Fibroblast of villous mesenchyme (primary cell): ENCODE results near the gene PRKCH. TPM values are rescaled to one million over a fixed set of nuclear protein-coding genes. Genes with fewer than 3 reads are reported as not detected.

ENCODE experiments used
- DNase-seq: peaks from one replicate; pipeline ENCODE4 v3.0.0-alpha.2; 2010; ENCODE audit warnings: low read depth
- H3K4me3 ChIP-seq: 2 replicates; pipeline ENCODE4 v1.5.1; 2011; ENCODE audit warnings: low read depth, mild to moderate bottlenecking, low read length
- total RNA-seq: library from RNA; depleted of rRNA; stranded (reverse); fragments of >200 nt; gene quantifications from 2 replicates; pipeline ENCODE4 v1.2.3, GENCODE V29; 2012
- TF ChIP-seq, protein P1 (sequence below): IDR thresholded peaks from 2 replicates; pipeline ENCODE4 v1.5.1; 2012; ENCODE audit warnings: low read depth, mild to moderate bottlenecking, low read length; ENCODE audit not compliant: insufficient read depth

PRKCH gene
- total RNA-seq, 1 donor: 2.6 TPM

DNA sequence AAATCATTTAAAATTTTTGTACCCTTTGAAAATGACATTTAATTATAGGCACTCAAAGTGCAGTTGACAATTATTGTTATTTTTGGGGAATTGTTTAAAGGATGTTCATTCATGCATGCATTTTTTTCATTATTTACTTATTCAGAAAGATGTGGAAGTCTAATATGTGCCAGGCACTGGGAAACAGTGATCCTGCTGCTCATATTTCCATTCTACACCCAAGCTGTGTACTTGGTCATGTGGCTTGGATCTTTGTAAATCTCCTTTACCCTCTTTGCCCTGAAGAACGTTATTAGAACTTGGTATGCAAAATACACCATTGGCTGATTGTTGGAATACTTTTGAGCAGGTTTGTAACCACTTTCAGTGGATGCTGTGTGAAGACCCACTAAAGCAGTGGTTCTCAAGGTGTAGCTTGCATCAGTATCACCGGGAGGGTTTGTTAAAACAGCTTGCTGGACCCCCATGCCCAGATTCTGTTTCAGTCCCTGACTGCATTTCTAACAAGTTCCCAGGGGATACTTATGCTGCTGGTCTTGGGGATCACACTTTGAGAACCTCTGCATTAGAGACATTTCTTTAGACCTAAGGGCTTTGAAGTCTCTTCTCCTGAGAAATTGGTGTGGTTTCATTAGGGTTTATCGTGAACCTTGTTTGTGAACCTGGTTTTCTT is 47.5 kb downstream of the PRKCH start:
- TF ChIP-seq, protein P1, sequence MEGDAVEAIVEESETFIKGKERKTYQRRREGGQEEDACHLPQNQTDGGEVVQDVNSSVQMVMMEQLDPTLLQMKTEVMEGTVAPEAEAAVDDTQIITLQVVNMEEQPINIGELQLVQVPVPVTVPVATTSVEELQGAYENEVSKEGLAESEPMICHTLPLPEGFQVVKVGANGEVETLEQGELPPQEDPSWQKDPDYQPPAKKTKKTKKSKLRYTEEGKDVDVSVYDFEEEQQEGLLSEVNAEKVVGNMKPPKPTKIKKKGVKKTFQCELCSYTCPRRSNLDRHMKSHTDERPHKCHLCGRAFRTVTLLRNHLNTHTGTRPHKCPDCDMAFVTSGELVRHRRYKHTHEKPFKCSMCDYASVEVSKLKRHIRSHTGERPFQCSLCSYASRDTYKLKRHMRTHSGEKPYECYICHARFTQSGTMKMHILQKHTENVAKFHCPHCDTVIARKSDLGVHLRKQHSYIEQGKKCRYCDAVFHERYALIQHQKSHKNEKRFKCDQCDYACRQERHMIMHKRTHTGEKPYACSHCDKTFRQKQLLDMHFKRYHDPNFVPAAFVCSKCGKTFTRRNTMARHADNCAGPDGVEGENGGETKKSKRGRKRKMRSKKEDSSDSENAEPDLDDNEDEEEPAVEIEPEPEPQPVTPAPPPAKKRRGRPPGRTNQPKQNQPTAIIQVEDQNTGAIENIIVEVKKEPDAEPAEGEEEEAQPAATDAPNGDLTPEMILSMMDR: no peak
- H3K4me3 ChIP-seq: no peak overlapping the region
- no peak for DNase-seq

DNA sequence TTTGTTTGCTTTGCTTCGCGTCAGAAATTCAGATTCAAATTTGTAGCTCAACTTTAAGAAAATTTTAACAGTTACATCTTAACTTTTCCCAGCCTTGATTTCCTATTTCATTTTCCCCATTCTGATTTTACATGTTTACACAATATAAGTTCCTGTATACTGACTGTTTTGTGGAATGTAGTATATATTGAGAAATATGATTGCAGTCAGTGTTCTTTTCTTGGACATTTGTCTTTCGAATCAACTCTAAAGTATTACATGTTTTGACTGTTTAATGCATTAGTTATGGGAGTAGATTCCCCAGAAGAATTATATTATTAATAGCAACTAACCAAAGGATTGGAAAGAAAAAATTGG is 48.1 kb downstream of the PRKCH start:
- no peak overlapping the region for H3K4me3 ChIP-seq
- DNase-seq: no peak
- TF ChIP-seq, protein P1: no peak

DNA sequence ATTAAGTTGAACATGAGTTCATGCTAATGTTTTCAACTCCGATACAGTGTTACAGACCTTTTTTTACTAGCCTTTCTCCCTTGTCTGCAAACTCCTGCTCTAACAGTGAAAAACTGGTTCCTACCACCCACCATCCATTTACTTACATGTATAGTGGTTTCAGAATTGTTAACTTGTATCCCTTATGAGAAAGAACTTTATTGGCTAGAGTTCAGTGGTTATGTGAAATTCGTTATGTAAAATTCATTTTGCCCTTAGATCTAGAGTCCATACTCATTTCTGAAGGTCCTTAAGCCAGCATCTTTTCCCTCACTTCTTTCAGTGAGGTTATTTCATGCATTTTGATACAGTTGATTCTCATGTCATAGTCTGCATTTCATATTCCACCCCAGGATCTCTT is 51.0 kb downstream of the PRKCH start:
- no peak for DNase-seq
- TF ChIP-seq, protein P1: no peak

DNA sequence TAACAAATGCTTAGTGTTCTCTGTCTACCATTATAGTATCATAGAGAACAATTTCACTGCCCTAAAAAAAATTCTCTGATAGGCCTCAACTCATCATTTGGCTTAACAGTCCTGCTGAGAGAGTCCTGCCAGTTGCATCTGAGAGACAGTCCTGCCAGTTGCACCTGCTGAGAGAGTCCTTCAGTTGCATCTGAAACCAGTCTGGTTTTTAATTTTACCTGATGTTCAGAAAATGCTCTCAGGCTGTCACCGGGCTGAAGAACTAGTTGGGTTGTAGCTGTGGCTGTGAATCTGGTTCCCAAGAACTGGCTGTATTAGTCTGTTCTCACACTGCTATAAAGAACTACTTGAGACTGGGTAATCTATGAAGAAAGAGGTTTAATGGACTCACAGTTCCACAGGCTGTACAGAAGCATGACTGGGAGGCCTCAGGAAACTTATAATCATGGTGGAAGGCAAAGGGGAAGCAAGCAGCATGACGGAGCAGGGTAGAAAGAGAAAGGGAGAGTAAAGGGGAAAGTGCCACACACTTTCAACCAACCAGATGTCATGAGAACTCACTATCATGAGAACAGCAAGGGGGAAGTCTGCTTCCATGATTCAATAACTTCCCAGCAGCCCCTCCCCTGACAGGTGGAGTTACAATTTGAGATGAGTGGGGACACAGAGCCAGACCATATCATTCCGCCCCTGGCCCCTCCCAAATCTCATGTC is 51.6 kb downstream of the PRKCH start:
- TF ChIP-seq, protein P1: no peak
- H3K4me3 ChIP-seq: no peak overlapping the region
- DNase-seq: no peak

More for the DNA sequence above, 51.0 kb downstream of the PRKCH start:
- no peak overlapping the region for H3K4me3 ChIP-seq

DNA sequence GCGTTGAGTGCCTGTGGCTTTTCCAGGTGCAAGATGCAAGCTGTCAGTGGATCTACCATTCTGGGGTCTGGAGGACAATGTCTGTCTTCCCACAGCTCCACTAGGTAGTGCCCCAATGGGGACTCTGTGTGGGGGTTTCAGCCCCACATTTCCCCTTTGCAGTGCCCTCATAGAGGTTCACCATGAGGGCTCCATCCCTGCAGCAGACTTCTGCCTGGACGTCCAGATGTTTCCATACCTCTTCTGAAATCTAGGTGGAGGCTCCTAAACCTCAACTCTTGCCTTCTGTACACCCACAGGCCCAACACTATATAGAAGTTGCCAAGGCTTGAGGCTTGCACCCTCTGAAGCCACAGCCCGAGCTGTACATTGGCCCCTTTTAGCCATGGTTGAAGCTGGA is 52.9 kb downstream of the PRKCH start:
- H3K4me3 ChIP-seq: no peak overlapping the region
- TF ChIP-seq, protein P1: no peak

DNA sequence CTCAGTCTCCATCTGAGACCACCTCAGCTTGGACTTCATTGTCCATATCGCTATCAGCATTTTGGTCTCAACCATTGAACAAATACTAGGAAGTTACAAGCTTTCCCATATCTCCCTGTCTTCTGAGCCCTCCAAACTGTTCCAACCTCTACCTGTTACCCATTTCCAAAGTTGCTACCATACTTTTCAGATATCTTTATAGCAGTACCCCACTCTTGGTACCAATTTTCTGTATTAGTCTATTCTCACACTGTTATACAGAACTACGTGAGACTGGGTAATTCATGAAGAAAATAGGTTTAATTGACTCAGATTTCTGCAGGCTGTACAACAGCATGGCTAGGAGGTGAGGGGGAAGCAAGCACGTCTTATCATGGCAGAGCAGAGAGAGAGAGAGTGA is 53.8 kb downstream of the PRKCH start:
- H3K4me3 ChIP-seq: no peak overlapping the region
- DNase-seq: no peak
- TF ChIP-seq, protein P1: no peak

More for the DNA sequence above, 52.9 kb downstream of the PRKCH start:
- no peak for DNase-seq
